NCI-H1105 treated with DMSO at 0.1 percent for 48 hours (cell line): ENCODE results near the gene EPN1.

Experiments used
- DNase-seq: peaks from one replicate; lab custom pipeline; 2025; lab: John Stamatoyannopoulos, UW

Gene EPN1

GRCh38 chr19:55660991-55661390 is 14.0 kb upstream of the EPN1 start:
- DNase-seq: no peak

- no peak for DNase-seq
These were observed 13.2 kb upstream of the EPN1 start for GRCh38 chr19:55661826-55662225.

- DNase-seq: no peak
These were observed 11.0 kb upstream of the EPN1 start for GRCh38 chr19:55663846-55664536.

- no peak for DNase-seq
These were observed 8.6 kb upstream of the EPN1 start for GRCh38 chr19:55666343-55667005.

GRCh38 chr19:55667006-55667381 is 8.0 kb upstream of the EPN1 start:
- no peak for DNase-seq

- DNase-seq: no peak
These were observed 7.5 kb upstream of the EPN1 start for GRCh38 chr19:55667511-55667910.

- no peak for DNase-seq
These were observed 7.1 kb upstream of the EPN1 start for GRCh38 chr19:55667958-55668357.

- DNase-seq: no peak
These were observed 6.2 kb upstream of the EPN1 start for GRCh38 chr19:55668603-55669348.

- DNase-seq: no peak
These were observed 5.4 kb upstream of the EPN1 start for GRCh38 chr19:55669418-55670279.

- no peak for DNase-seq
These were observed 4.6 kb upstream of the EPN1 start for GRCh38 chr19:55670280-55671053.

- no peak for DNase-seq
These were observed 4.0 kb upstream of the EPN1 start for GRCh38 chr19:55671054-55671378.

GRCh38 chr19:55672418-55672817 is 2.6 kb upstream of the EPN1 start:
- DNase-seq: no peak

GRCh38 chr19:55673465-55673864 is 1.6 kb upstream of the EPN1 start:
- DNase-seq: no peak

GRCh38 chr19:55673889-55674288 is 1.1 kb upstream of the EPN1 start:
- no peak for DNase-seq

- no peak for DNase-seq
These were observed 576 bp upstream of the EPN1 start for GRCh38 chr19:55674459-55674840.

- no peak for DNase-seq
These were observed 782 bp downstream of the EPN1 start for GRCh38 chr19:55675661-55676354.

- DNase-seq: no peak
These were observed 1.4 kb downstream of the EPN1 start for GRCh38 chr19:55676383-55676782.

GRCh38 chr19:55676889-55677505 is 2.0 kb downstream of the EPN1 start:
- no peak for DNase-seq

GRCh38 chr19:55677572-55678028 is 2.6 kb downstream of the EPN1 start:
- DNase-seq: no peak

GRCh38 chr19:55678121-55678671 is 3.2 kb downstream of the EPN1 start:
- DNase-seq: no peak
